Raji (cell line): ENCODE results near the gene GCNT1.

Source experiments
- POLR2A ChIP-seq: IDR thresholded peaks from 2 replicates; pipeline ENCODE4 v1.6.1; 2011; ENCODE audit warnings: low read depth, low read length, control low read depth; ENCODE audit not compliant: insufficient read depth

Gene GCNT1

GRCh38 chr9:76463211-76463610 lies 4.2 kb downstream of the GCNT1 start:
- no peak for TF ChIP-seq POLR2A

GRCh38 chr9:76464706-76465105 lies 5.7 kb downstream of the GCNT1 start:
- TF ChIP-seq POLR2A: no peak

DNA sequence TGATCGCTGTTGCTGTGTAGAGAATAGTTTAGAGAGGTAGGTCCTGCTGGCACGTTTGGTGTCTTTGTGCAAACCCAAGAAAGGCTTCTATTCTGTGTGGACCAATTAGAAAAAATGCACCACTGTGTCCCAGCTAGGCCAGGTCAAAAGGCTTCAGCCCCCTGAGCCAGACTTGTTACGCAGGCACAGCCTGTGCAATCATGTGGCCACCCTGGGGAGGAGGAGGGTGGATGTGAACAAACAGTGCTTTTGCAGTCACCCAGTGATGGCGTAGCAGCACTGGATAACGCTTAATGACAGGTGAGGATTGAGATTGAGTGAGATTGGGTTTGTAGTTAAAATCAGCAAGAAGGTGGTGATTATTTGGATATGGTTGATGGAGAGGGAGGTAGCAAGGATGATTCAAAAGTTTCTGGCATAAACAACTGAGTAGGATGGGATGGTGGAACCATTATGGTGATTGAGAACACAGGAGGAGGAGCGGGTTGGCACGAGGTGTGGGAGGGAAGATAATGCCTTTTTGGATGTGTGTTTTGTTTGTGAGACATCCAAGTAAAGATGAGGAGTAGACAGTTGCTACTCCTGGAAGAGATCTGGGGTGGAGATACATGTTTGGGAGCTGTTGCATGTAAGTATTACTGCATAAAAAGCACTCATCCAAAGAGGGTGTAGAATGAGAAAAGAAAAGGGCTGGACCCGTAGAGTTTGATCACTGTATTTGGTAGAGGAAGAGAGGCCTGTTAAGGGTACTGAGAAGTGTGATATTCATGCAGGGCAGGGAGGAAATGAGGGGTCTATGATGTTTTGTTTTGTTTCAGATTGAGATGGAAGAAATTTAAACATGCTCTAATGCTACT lies 6.7 kb downstream of the GCNT1 start:
- TF ChIP-seq POLR2A: no peak

DNA sequence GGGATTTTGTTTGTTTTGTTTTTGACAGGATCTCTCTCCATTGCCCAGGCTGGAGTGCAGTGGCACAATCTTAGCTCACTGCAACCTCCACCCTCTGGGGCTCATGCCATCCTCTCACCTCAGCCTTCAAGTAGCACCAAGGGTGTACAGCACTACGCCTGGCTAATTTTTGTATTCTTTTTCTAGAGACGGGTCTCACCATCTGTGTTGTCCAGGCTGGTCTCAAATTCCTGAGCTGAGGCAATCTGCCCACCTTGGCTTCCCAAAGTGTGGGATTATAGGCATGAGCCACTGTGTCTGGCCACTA lies 7.3 kb downstream of the GCNT1 start:
- no peak for TF ChIP-seq POLR2A

DNA sequence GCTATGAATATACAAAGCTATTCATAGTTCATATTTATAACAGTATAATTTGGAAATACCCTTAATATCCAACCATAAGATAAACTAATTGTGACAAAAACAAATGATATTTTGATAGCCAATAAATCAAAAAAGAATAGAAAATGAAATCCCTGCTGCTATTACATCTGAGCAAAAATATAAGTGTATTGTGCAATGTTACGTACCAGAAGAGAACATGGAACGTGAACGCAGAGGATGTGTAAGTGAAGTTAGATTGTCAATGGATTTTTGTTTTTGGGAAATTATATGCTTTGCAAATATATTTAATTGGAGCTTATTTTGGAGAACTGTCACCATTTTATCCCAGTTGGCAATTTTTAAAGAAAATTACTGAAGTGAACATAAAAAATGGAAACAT lies 15.4 kb downstream of the GCNT1 start:
- no peak for TF ChIP-seq POLR2A

- no peak for TF ChIP-seq POLR2A
These were observed 16.7 kb downstream of the GCNT1 start for GRCh38 chr9:76475686-76476085.

GRCh38 chr9:76478226-76478625 lies 19.2 kb downstream of the GCNT1 start:
- TF ChIP-seq POLR2A: no peak

DNA sequence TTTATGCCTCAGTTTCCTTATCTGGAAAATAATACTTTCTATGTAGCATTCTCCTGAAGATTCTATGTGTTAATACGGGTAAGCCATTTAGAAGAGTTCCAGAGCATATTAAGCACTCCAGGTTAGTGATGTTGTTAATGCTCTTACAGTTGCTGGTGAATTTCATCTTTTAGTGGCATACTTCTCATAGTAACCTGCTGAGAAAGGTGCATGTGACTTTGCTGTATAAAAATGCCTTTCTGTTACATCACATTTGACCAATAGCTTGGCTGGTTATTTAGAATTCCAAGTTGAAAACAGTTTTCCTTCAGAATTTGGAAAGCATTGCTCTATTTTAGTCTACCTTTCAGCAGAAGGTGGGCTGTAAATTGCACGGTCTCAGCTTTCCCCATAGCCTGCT lies 27.2 kb downstream of the GCNT1 start:
- no peak for TF ChIP-seq POLR2A

GRCh38 chr9:76490249-76490990 lies 31.4 kb downstream of the GCNT1 start:
- no peak for TF ChIP-seq POLR2A

DNA sequence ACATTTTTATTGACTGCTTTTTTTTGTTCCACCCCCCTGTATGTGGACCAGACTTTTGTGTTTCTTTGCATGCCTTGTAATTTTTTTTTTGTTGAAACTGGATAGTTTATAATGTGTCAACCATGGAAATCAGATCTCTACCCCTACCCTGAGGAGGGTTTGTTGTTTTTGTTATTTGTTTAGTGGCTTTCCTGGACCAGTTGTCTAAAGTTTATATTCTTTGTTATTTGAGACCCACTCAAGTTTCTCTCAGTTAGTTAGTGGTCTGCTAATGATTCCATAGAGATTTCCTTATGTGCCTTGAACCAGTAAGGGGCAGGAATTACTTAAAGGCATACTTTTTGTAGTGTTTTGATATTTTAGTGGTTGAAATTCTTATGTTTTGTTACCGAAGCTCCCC lies 41.1 kb downstream of the GCNT1 start:
- TF ChIP-seq POLR2A: no peak

- TF ChIP-seq POLR2A: no peak
These were observed 43.8 kb downstream of the GCNT1 start for GRCh38 chr9:76502746-76503145.

GRCh38 chr9:76510041-76510440 lies 51.1 kb downstream of the GCNT1 start:
- no peak for TF ChIP-seq POLR2A

- no peak for TF ChIP-seq POLR2A
These were observed 51.5 kb downstream of the GCNT1 start for GRCh38 chr9:76510446-76510845.

DNA sequence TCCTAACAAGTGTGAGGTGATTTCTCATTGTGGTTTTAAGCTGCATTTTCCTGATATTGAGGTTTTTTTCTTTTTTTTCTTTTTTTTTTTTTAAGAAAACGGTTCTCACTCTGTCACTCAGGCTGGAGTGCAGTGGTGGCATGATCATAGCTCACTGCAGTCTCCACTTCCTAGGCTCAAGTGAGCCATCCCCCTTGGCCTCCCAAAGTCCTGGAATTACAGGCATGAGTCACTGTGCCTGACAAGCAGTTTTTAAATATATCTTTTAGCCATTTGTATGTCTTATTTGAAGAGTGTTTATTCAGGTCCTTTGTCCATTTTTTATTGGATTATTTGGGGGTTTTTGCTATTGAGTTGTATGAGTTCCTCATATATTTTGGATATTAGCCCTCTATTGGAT lies 53.8 kb downstream of the GCNT1 start:
- no peak for TF ChIP-seq POLR2A

- TF ChIP-seq POLR2A: no peak
These were observed 57.4 kb downstream of the GCNT1 start for GRCh38 chr9:76516350-76516749.

- no peak for TF ChIP-seq POLR2A
These were observed 57.9 kb downstream of the GCNT1 start for GRCh38 chr9:76516871-76517270.

GRCh38 chr9:76519075-76519835 lies 60.3 kb downstream of the GCNT1 start:
- TF ChIP-seq POLR2A: no peak

DNA sequence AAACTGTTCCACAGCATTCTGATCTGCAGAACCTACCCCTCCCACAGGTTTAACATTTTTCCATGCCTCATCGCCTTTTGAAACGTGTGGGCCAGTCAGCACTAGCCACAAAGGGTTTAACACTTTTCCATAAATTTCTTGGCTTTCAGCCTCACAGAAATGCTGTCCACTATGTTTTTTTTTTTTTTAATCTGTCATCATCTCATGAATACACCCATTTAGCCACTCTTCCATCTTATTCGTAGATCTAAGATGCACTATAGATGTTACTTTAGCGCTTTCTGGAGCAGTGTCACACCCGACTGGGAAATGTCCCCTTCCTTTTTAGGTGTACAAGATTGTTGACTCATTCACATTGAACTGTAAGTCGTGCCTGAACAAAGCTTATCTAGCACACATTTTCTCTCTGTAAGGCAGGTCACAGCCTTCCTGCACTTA lies 62.3 kb downstream of the GCNT1 start:
- no peak for TF ChIP-seq POLR2A
